WTC11 (cell line): Measurements from ENCODE around the gene BPIFA2. TPM values are rescaled to one million over a fixed set of nuclear protein-coding genes. Genes with fewer than 3 reads are reported as not detected.

Source experiments
- ATAC-seq: fragments of 200-7000 bp; cut with Tn5 transposase; 2 replicates; pipeline ENCODE4 v1.10.0; 2021; ENCODE audit warnings: mild to moderate bottlenecking, moderate library complexity
- CTCF ChIA-PET: fragments of 300-600 bp; sonication (Branson Sonifier 250); formaldehyde crosslinking; loops from one replicate; lab custom pipeline; 2021; ENCODE audit warnings: antibody characterized with exemption; lab: Charles Lee
- POLR2A ChIA-PET: fragments of 350-600 bp; sonication (Branson Sonifier 250); formaldehyde crosslinking; loops from one replicate; lab custom pipeline; 2021; ENCODE audit warnings: antibody characterized with exemption; lab: Charles Lee
- DNase-seq: peaks from one replicate; pipeline ENCODE4 v3.0.0; 2021; ENCODE audit warnings: low spot score
- H3K27ac Mint-ChIP-seq: 2 replicates; pipeline ENCODE4 v1.8.0; 2021; ENCODE audit warnings: mixed read lengths
- H3K27me3 Mint-ChIP-seq: 2 replicates; pipeline ENCODE4 v1.8.0; 2021; ENCODE audit warnings: low read depth, mild to moderate bottlenecking, moderate library complexity, mixed read lengths
- H3K36me3 Mint-ChIP-seq: 2 replicates; pipeline ENCODE4 v1.8.0; 2021; ENCODE audit warnings: mixed read lengths
- H3K4me1 Mint-ChIP-seq: 2 replicates; pipeline ENCODE4 v1.8.0; 2022; ENCODE audit warnings: mixed read lengths
- H3K4me3 Mint-ChIP-seq: 2 replicates; pipeline ENCODE4 v1.8.0; 2021; ENCODE audit warnings: mild to moderate bottlenecking, moderate library complexity, mixed read lengths
- H3K9me3 Mint-ChIP-seq: 2 replicates; pipeline ENCODE4 v1.8.0; 2021; ENCODE audit warnings: mixed read lengths
- GABPB1 ChIP-seq: sonication (generic); formaldehyde crosslinking; IDR thresholded peaks from 2 replicates; pipeline ENCODE4 v1.8.1; 2023; ENCODE audit warnings: mild to moderate bottlenecking, missing genetic modification reagents
- ZNF416 ChIP-seq: fragments of 250-450 bp; sonication (Bioruptor Pico); IDR thresholded peaks from 2 replicates; pipeline ENCODE4 v1.9.0; 2021; ENCODE audit warnings: mild to moderate bottlenecking, inconsistent platforms
- total RNA-seq: library from RNA; stranded (reverse); gene quantifications from 3 replicates; pipeline ENCODE4 v1.2.3, GENCODE V29; 2021

The BPIFA2 gene
- total RNA-seq, 1 experiment from 2014 or later: not detected

DNA sequence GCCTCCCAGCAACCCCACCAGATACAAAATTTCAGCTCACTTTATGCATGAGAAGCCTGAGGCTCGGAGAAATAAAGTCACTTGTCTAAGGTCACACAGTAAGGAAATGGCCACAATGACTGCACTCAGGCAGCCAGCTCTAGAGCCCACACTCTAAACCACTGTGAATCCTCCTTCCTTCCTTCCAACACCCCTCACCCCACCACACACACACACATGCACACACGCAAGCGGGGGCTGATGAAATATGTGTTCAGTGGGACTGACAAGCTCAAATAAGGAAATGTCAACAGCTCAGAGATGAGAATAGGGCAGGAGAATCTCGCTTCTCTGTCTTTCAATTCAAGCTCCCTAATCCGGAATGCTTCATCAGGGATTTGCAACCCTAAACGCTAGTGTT, 61.9 kb downstream of the BPIFA2 start:
- ChIA-PET POLR2A (no interaction called here), CTCF (interaction anchor here (1.2 to 2.8 kb wide), 4 partner anchors 18 to 69 kb away, joined by 3 to 11 read pairs (median 4); no protein-coding TSS in a partner anchor)
- H3K27ac Mint-ChIP-seq: no peak overlapping the region
- ATAC-seq (no peak), DNase-seq (no peak)
- H3K27me3 Mint-ChIP-seq: peaks cover 6% of the 10 kb centered on the region
- TF ChIP-seq GABPB1 (CRISPR knock-in tag) (peak; percentile 77), ZNF416 (no peak)
- no peaks in the 10 kb centered on the region for H3K36me3 Mint-ChIP-seq
- H3K4me1 Mint-ChIP-seq: peaks cover 3% of the 10 kb centered on the region; the same call in 1 of the 2 replicates
- no peaks in the 10 kb centered on the region for H3K9me3 Mint-ChIP-seq
- H3K4me3 Mint-ChIP-seq: no peak overlapping the region

Other genes starting within 250 kb of the BPIFA2 start
- gene SUN5, start 163.7 kb upstream of the BPIFA2 start, total RNA-seq: not detected in 3 replicates
- gene BPIFB2, start 160.5 kb upstream of the BPIFA2 start, total RNA-seq: 0.09 TPM in 3 replicates
- not detected in 3 replicates for gene BPIFB6, start 136.5 kb upstream of the BPIFA2 start, total RNA-seq
- not detected in 3 replicates for gene BPIFB3, start 114.3 kb upstream of the BPIFA2 start, total RNA-seq
- not detected in 3 replicates for gene BPIFB4, start 88.5 kb upstream of the BPIFA2 start, total RNA-seq
- gene BPIFA3, start 49.2 kb downstream of the BPIFA2 start, total RNA-seq: not detected in 3 replicates
- not detected in 3 replicates for gene BPIFA1, start 67.8 kb downstream of the BPIFA2 start, total RNA-seq
- 0.09 to 0.11 TPM in 2 of 3 replicates, not detected in the other for gene BPIFB1, start 115.1 kb downstream of the BPIFA2 start, total RNA-seq
- 47.6 to 56.3 TPM (median 52.8 TPM) in 3 replicates for gene CDK5RAP1, start 233.4 kb downstream of the BPIFA2 start, total RNA-seq